ACHN (cell line): Measurements from ENCODE around the gene POLR3C.

Source experiments
- DNase-seq: peaks from one replicate; pipeline ENCODE4 v3.0.0-alpha.2; 2015
- in situ Hi-C: cut with HindIII; loops from 2 replicates; pipeline ENCODE4 v1.10.0; 2017; ENCODE audit warnings: low sequenced_read_pairs, low pct_ligation_motif_present, low pct_unique_long_range_greater_than_20kb

The POLR3C gene

GRCh38 chr1:145891587-145892485 lies 67.8 kb downstream of the POLR3C start:
- in situ Hi-C loops: no loop called here
- peak; percentile 98 for DNase-seq

- in situ Hi-C loops: no loop called here
- no peak for DNase-seq
Measured at GRCh38 chr1:145892486-145893087, 68.6 kb downstream of the POLR3C start.

- in situ Hi-C loops: no loop called here
- DNase-seq: no peak
Measured at GRCh38 chr1:145893306-145894055, 69.5 kb downstream of the POLR3C start.
